BJ (cell line): Measurements from ENCODE around the gene CCBE1. TPM values are rescaled to one million over a fixed set of nuclear protein-coding genes. Genes with fewer than 3 reads are reported as not detected.
A peak's percentile ranks its signal among the peaks of the same experiment; 100 is the strongest.

Experiments
- CTCF ChIA-PET: fragments of 350-600 bp; formaldehyde crosslinking; extraction: SDS; loops from one replicate; lab custom pipeline; 2021; ENCODE audit warnings: antibody characterized with exemption, inconsistent platforms; lab: Yijun Ruan, JAX
- POLR2A ChIA-PET: fragments of 300-600 bp; sonication (Branson Sonifier 250); formaldehyde crosslinking; extraction: SDS; loops from one replicate; lab custom pipeline; 2021; ENCODE audit warnings: antibody characterized with exemption; lab: Charles Lee
- DNase-seq: peaks from one replicate; pipeline ENCODE4 v3.0.0-alpha.2; 2011; ENCODE audit warnings: low read depth
- H3K27me3 ChIP-seq: 2 replicates; pipeline ENCODE4 v1.6.0; 2011; ENCODE audit warnings: low read length; ENCODE audit not compliant: control insufficient read depth, insufficient read depth
- H3K36me3 ChIP-seq: 2 replicates; pipeline ENCODE4 v1.5.1; 2011; ENCODE audit warnings: low read length; ENCODE audit not compliant: control insufficient read depth, insufficient read depth
- H3K4me3 ChIP-seq: 2 replicates; pipeline ENCODE4 v1.5.1; 2011; ENCODE audit warnings: low read depth, mild to moderate bottlenecking, control low read depth, low read length
- CTCF ChIP-seq: IDR thresholded peaks from 2 replicates; pipeline ENCODE4 v1.5.1; 2011; ENCODE audit warnings: low read depth, mild to moderate bottlenecking, control low read depth, inconsistent platforms, low read length, moderate library complexity; ENCODE audit not compliant: insufficient read depth
- polyA plus RNA-seq: library from polyadenylated mRNA; depleted of rRNA; stranded (reverse); fragments of >200 nt; gene quantifications from 2 replicates; pipeline ENCODE4 v1.2.3, GENCODE V29; 2011

CCBE1 gene
- polyA plus RNA-seq, 1 experiment, result 51.2 TPM

GRCh38 chr18:59416818-59417217 is 280.4 kb downstream of the CCBE1 start:
- no peak overlapping the region for H3K4me3 ChIP-seq
- ChIA-PET POLR2A (no interaction called here), CTCF (interaction anchor here (1.1 to 2.3 kb wide), 2 partner anchors 14 to 167 kb away, joined by 3 to 6 read pairs; no protein-coding TSS in a partner anchor)
- DNase-seq, result no peak
- H3K27me3 ChIP-seq, result no peaks in the 10 kb centered on the region
- H3K36me3 ChIP-seq, result no peaks in the 10 kb centered on the region
- TF ChIP-seq CTCF, result no peak

GRCh38 chr18:59414111-59414653 is 283.0 kb downstream of the CCBE1 start:
- DNase-seq, result no peak
- Histone ChIP-seq H3K4me3 (no peak overlapping the region), H3K36me3 (no peaks in the 10 kb centered on the region), H3K27me3 (no peaks in the 10 kb centered on the region)
- no peak for TF ChIP-seq CTCF
- ChIA-PET POLR2A (no interaction called here), CTCF (interaction anchor here (1.3 kb wide), 1 partner anchor 12 kb away, joined by 5 read pairs; no protein-coding TSS in a partner anchor)

- Histone ChIP-seq H3K36me3 (no peaks in the 10 kb centered on the region), H3K27me3 (no peaks in the 10 kb centered on the region), H3K4me3 (no peak overlapping the region)
- CTCF ChIA-PET, result interaction anchor here (0.6 to 4.4 kb wide), 55 partner anchors 8 to 1257 kb away, joined by 3 to 110 read pairs (median 5); partner anchors contain the start of genes CPLX4, GRP, LMAN1 and RAX
- peak; percentile 4 for DNase-seq
- peak; percentile 99 for TF ChIP-seq CTCF
- POLR2A ChIA-PET, result no interaction called here
Measured at GRCh38 chr18:59402432-59403090, 294.7 kb downstream of the CCBE1 start.

GRCh38 chr18:59400407-59400806 is 296.8 kb downstream of the CCBE1 start:
- DNase-seq, result no peak
- ChIA-PET POLR2A (no interaction called here), CTCF (interaction anchor here (3.4 to 4.4 kb wide), 2 partner anchors 91 to 151 kb away, joined by 22 to 100 read pairs; no protein-coding TSS in a partner anchor)
- Histone ChIP-seq H3K36me3 (no peaks in the 10 kb centered on the region), H3K4me3 (no peak overlapping the region), H3K27me3 (no peaks in the 10 kb centered on the region)
- no peak for TF ChIP-seq CTCF
